OCI-LY7 (cell line): Measurements from ENCODE around the gene SLFN14.

Experiments
- CTCF ChIP-seq: fragments of 200-600 bp; sonication (generic); conservative IDR thresholded peaks from 2 replicates; pipeline ENCODE4 v1.5.1; 2014; ENCODE audit warnings: mild to moderate bottlenecking, antibody characterized with exemption, low read length, moderate library complexity, mixed read lengths
- EZH2phosphoT487 ChIP-seq: fragments of 200-600 bp; sonication (generic); IDR thresholded peaks from 2 replicates; pipeline ENCODE4 v1.6.1; 2018; ENCODE audit warnings: low read depth, borderline replicate concordance, mild to moderate bottlenecking, mixed run types, antibody characterized with exemption, low read length, moderate library complexity, mixed read lengths

GRCh38 chr17:35597604-35598003 lies 37.0 kb upstream of the SLFN14 start:
- TF ChIP-seq CTCF (no peak), EZH2phosphoT487 (no peak)
